HG02840 (cell line): ENCODE measurements around the gene PHB1.

ENCODE experiments used
- ATAC-seq: cut with Tn5 transposase; IDR thresholded peaks from one replicate; pipeline ENCODE4 v1.9.1; 2021; ENCODE audit warnings: mild to moderate bottlenecking, moderate library complexity, moderate number of reproducible peaks; ENCODE audit not compliant: unreplicated experiment, low FRiP score

The PHB1 gene

DNA sequence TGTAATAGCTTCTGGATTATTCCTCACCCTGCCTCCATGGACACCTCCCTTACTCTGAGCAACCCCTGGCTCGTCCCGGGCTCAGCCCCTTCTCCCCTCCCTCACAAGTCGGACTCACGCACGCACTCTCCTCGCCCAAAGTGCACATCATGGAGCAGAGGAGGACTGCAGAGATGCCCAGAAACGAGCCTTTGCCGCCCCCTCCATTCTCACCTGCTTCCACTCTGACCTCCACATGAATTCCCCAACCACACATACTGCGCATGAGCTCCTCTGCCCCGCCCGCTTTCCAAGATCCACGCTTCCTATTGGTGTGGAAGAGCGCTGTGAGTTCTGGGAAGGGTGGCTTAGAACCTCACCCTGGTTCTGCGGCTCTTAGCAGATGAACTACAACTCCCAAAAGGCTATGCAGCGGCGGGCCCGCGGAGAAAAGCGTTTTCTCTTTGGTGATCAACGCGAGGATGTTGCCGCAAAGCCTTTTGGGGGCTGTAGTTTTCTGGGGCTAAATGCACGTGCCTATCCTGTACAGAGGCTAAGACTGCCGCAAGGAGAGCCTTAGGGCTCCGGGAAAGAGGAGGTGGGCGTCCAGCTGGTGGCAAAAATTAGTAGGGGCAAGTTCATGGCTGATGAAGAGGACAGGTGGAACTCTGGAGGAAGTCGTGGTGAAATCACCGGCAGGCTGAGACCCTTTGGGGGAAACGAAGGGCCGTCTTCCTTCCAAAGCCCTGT is at the start of gene PHB1:
TSS of gene PHB1 (minus strand) at position 261 of the 729 bp plus-strand sequence. CDS start 1,618 bp downstream, outside the sequence.
- ATAC-seq = peak; percentile 98

DNA sequence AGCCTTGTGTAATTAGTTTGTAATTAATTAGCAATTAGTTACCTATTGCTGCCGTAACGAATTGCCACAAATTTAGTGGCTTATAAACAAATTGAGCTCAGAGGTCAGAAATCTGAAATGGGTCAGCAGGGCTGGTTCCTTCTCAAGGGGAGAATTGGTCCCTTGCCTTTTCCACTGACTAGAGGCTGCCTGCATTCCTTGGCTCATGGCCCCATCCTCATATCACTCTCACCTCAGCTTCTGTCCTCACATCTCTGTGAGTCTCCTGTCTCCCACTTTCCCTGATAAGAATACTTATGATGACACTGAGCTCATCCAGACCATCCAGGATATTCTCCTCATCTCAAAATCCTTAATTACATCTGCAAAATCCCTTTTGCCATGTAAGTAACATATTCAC is 49.4 kb upstream of the PHB1 start:
- ATAC-seq = no peak

DNA sequence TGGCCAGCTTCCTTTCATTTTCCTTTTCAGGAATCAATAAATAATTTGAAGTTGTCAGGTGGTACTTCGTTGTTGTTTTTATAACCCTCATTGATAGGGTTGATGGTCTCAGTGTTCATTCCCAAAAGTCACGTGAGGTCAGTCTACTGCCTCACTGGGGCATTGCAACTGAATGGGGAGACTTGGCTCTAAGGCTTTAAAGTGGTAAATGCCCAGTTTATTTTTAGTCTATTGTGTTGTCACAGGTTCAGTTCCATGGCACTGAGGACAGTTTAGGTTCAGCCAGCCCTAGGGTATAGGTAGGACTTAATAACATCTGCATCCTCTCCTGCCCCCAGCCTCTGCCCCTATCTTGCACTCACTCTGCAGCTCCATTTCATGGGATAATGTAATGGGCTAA is 46.9 kb upstream of the PHB1 start:
- no peak for ATAC-seq

DNA sequence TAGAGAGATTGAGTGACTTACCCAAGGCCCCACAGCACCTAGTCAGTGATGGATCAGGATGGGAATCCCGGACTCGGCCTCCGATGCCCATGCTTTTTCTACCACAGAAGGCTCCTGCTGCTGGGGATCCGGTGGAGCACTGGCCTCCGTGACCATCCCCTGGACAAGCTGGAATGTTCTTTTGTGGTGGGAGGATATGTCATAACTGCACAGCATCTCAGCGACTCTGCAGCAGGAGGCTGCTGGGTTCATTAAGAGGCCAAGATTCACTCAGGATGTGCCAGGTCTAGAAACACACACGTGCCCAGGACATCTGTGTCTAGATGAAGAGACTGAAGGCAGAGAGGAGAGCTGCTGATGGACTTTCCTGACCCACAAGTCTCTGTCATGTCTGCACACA is 45.7 kb upstream of the PHB1 start:
- no peak for ATAC-seq

DNA sequence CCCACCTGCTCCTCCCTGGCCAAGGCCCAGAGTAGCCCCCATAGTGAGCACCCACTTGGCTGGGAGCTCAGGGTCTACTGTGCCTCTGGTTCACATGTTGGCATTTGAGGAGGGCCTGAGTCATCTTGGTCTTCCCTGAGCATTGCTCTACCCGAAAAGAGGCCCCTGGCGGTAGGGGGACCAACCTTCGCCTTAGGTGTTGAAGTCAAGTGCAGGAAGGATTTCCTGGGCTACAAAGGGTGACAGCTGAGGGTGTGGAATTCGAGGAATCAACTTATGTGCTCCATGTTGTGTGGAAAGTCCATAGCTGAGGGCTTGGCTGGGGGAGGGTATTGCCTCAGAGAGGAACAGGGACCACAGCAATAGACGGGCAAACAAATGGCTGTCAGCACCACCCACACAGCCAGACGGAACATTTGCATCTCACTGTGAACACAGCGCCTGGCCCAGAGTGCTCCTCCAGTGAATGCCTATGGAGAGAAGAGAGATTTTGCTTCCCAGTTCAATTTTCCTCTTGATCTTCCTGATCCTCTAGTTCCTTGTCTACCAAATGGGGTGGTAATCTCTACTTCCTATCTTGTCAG is 44.8 kb upstream of the PHB1 start:
- ATAC-seq = no peak

DNA sequence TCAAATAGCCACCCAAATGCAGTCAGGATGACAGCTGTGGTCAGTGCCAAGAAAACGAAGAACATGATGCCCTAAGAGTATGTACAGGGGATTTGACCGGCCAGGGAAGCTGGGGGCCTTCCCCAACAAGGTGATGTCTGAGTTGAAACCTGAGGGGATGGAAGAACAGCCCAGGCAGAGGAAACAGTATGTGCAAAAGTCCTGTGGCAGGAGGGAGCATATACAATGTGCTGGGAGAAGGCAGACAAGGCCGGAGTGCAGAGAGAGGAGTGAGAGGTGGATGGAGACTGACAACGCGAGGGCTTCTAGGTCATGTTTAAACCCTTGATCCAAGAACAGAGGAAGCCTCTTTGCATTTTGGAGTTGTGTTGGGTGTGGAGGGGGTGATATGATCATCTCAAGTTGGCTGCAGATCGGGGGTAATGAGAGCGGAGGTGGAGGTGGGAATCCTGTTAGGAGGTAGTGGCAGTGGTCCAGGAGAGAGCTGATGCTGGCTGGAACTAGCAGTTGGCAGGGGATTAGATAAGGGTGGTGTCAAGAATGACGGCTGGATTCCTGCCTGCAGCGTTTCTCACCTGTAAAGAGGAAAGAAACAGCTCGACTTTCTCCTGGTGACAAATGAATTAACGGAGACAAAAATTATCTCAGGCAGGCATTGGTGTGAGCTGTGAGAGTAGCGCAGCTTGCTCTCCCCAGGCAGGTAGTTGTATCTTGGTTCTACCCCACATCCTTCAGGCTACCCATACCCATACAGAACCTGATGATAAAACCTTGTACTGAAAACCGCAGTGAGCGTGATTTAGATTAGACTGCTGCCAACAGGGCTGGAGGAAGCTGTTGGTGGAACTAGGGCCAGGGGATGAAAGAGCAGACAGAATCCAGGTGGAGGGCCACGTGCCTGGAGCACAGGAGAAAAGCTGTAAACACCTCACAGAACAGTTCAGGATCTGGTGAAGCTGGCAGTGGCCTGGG is 43.2 kb upstream of the PHB1 start:
- ATAC-seq = no peak

DNA sequence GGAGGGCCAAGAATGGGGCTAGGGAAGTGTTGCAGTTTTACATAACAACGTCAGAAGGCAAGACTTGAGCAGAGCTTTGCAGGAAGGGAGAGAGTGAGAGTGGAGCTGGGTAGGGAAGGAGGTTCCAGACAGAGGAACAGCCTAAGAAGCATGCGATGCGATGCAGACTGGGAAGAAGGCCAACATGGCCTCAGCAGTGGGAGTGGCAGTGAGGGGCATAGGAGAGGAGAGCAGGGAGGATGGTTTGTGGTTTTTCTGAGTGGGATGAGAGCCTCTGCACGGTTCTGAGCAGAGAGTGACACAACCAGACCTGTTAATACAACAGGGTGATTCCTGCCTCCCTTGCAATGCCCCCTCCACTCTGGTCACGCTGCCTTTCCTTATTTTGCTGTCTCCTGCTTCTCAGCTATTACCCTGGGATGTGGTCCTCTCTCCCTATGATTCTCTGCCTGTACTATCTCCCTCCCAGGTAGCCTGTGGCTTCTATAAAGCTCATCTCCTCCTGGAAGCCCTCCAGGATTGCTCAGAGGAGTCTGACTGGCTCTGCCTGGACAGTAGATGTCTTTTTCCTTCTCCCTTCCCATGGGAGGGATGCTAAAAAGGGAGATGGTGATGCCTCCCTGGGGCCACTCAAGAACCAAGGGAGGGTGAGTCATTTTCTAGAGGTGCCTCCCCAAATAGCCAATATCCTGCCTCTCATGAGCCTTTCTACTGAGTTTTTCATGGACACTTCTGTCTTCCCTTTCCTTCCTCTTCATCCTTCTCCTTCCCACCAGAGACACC is 41.7 kb upstream of the PHB1 start:
- no peak for ATAC-seq

DNA sequence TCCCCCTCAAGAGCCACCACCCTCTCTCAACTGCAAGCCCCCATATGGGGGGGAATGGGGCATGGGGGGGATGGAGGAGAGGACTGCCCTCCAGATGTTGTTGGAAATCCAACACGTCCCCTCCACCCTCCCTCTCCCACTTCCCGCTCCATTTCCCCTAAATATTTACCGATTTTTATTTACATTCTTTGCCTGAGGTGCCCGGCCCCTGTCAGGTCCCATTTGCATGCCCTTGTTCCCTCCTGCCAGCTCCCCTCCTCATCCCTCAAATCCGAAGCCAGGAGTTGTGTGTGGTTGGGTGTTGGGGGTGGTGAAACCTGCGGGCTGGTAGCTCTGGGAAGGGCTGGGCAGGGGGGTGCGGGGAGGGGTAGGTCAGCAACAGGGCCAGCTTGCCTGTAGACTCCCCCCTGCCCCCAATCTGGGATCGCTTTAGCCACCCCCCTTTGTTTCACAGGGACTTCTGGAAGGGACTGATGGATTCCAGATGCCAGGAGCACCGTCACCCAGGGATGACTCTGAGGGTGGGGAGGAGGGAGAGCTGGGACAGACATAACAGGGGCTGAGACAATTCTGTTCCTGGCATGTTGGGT is 40.7 kb upstream of the PHB1 start:
- ATAC-seq = no peak

DNA sequence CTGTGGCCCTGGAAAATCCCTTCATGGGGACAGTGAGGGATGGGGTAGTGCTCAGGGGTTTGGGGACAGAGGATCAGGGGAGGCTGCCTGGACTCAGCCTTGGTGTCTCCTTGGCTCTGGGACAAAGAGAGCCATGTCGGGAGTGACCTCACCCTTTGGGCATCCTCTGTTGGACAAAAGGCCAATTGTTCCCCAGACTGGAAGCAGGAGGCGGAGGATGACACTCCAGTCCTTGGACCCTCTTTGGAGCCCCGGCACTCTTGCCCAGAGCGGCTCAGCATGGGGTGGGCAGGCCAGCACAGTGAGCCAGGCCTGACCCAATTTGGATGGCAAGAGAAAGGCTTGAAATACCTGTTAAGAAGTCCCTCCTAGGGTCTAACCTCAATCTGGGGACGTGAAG is 39.4 kb upstream of the PHB1 start:
- no peak for ATAC-seq

DNA sequence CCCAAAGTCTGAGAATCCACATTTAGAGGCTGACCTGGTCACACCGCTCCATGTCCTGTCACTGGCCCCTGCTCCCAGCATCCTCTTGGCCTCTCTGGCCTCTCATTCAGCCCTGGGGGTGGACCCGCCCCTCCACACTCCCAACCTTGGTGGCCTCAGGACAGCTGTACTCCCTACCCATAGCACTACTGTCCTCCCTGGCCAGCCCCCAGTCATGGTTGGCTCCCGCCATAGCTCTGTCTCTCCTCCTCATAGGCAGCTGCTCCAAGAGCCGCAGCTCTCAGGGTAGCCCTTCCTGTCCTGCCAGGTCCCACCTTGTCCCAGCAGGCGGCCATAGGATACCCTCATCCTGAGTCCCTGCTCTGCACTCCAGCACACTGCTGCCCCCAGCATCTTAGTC is 38.0 kb upstream of the PHB1 start:
- ATAC-seq = no peak

DNA sequence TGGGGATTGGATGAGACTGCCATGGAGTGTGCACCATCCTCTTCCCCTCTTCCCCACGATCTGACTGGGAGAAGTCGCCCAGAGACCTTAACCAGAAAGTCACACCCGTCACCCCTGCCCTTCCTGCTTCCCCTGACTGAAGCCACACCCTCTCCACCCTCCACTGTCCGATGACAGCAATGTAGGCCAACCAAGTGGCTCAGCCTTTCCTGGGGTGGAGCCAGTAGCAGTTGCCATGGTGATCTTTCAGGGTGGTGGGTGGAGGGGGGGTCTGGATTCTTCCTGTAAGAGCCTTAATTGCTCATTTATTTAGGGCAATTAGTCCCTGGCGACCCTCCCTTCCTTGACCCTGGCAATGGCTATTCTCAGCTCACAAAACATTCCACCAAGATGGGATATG is 37.5 kb upstream of the PHB1 start:
- ATAC-seq = no peak

DNA sequence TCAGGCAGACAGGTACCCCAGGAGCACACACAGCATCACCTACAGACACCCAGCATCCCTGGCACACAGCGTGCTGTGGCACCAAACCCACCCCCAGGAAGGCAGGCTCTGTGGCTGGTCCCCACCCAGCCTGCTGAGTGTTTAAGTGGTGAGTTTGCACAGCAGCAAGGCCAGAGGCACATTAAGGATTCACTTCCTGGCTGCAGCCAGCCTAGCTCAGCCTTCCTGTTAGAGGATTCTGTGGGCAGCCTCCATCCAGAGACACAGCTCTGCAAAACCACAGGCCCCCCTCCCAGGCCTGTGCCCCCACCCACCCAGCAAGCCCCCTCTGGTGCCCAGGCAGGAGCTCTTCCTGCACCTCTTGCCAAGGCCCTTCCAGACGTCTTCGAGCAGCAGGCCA is 36.1 kb upstream of the PHB1 start:
- no peak for ATAC-seq

DNA sequence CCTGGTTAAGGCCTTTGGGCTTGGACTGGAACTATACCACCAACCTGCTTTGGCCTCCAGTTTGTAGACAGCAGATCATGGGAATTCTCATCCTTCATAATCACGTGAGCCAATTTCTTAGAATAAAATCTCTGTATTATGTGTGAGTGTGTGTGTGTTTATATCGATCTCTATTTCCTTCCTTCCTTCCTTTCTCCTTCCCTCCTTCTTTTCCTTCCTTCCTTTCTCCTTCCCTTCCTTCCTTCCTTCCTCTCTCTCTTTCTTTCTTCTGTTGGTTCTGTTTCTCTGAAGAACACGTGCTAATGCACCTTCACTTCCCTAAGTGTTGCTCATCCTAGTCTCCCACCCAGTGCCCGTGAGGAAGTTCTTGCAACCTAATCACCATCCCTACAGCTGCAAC is 35.5 kb upstream of the PHB1 start:
- no peak for ATAC-seq

DNA sequence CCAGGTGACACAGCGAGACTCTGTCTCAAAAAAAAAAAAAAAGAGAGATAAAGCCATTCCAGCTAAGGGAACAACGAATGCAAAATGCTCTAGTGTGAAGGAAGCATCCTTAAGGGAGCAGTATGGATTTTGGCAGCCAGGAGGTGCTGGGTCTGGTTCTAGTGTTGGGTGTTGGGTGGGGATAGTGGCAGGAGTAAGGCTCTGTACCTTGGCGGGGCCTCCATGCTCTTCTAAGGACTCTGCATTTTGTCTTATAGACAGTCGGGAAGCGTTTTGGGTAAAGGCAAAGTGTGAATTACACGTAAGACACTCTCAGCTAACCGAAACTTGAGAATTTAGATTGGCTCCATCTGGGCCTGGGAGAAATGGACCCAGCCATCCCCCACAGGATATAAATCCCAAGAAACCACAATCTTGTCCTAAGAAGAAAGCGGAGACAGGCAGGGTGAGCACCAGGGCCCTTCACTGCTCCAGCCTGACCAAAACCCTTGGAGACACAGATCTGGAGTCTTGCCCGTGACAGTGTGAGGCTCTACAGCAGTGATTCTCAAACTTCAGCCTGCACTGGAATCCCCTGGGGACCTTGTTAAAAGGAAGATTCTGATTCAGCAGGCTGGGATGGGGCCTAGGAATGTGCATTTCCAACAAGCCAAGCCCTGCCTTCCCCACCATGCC is 33.1 kb upstream of the PHB1 start:
- ATAC-seq = no peak

DNA sequence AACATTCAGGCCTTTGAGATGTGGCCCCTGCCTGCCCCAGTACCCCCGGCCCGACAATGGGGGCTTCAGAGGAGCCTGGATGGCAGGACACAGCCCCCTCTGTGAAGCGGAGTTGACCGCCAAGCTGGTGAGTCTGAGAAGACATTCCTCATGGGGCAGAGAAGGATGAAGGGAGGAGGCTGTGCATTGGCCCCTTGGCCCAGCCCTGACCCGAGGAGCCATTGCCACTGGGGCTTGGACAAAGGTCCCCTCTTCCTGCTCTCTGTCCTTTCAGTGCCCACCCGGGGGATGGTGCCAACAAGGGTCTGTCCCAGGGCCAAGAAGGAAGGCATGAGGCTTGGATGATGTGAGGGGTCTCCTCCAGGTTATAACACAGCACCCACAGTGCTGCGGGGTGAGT is 30.9 kb upstream of the PHB1 start:
- no peak for ATAC-seq

DNA sequence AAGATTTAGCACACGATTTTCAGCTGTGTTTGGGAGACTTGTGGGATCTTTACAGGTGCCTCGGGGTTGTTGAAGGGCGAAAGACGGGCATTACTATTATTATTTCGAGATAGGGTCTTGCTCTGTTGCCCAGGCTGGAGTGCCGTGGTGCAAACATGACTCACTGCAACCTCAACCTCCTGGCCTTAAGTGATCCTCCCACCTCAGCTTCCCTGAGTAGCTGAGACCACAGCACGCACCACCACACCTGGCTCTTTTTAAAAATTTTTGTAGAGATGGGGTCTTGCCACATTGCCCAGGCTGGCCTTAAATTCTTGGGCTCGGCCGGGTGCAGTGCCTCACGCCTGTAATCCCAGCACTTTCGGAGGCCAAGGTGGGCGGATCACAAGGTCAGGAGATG is 29.7 kb upstream of the PHB1 start:
- ATAC-seq = no peak

DNA sequence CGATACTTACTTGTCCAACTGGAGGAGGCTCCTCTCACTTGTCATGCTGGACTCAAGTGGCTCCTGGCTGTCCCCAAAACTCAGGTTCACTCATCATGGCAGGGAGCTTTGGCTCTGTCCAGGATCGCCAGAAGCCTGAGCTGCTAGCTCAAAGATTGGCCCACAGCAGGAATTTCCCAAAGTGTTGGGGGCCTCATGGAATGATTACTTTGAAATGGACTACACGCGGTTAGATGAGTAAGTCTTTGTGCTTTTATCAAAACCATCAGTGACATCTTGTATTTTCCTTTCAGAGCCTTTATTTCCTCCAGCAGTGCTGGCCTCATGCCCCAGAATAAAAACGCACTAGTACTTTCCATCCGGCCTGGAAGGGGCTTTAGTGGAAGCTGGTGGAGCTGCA is 29.2 kb upstream of the PHB1 start:
- ATAC-seq = no peak

DNA sequence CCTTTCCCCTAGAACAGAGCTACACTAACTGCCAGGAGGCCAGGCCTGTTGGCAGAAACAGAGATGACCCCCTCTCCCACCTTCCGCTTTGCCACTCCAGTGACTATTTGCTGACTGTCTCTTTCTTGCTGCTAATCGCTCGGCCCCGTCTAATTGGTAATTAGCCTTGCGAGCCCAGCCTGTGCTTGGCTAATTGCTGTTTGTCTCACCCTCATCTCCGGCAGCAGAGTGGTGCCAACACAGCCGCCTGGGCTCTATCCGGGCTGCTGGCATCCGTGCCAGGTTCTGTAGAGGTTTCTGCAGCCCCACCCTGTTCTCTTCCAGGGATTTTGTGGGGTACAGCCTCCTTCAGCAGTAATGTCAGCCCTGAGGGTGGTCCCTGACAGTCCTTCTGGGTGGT is 27.4 kb upstream of the PHB1 start:
- ATAC-seq = no peak

DNA sequence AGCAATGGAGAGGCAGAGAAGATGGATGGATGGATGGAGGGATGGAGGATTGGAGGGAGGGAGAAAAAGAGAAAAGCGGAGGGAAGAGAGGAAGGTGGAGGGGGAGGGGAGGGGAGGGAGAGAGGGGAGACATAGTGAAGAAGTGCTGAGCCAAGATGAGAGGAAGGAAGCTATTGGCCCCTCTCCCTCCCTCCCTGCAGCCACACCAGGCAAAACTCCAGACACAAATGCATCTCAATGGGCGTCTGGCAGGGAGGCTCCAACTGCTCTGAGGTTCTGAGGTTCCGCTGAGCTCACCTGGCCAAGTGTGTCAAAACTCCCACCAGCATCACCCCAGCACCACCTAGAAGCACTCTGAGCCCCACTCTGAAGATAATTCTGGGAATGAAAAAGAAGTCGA is 26.9 kb upstream of the PHB1 start:
- ATAC-seq = no peak

DNA sequence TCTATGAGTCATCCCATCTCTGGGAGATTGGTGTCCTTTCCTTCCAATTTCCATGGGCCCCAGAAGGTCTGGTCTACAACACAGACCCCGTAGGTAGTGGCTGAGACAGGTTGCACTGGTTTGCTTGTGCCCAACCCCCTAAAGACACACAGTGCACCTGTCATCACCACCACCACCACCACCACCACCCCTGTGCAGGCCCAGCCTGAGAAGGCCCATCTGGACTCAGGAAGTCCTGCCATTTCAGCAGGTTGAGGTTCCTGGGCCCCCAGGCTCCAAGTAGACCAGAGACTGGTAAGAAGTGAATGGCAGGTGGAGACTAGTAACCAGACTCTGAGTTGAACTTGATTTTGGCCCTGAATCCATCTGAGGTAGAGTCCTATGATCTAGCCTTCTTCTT is 25.9 kb upstream of the PHB1 start:
- ATAC-seq = no peak
